ENCODE data around the gene ADAMTS16. TPM values are rescaled to one million over a fixed set of nuclear protein-coding genes. Genes with fewer than 3 reads are reported as not detected.

ADAMTS16 gene
- total RNA-seq, 1 experiment from 2014 or later, result 0.28 TPM

DNA sequence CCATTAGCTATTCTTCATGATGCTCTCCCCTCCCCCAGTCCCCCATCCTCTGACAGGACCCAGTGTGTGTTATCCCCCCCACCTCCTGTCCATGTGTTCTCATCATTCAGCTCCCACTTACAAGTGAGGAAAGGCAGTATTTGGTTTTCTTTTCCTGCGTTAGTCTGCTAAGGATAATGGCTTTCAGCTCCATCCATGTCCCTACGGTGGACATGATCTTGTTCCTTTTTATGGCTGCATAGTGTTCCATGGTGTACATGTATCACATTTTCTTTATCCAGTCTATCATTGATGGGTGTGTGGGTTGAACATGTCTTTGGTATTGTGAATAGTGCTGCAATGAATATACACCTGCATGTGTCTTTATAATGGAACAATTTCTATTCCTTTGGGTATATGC is 181.0 kb downstream of the ADAMTS16 start:
- intact Hi-C loops (cut with micrococcal nuclease; ENCODE audit: unreplicated experiment), result no loop called here
- no peaks in the 10 kb centered on the region for H3K36me3 ChIP-seq (ENCODE audit: insufficient read depth, low read length, poor library complexity, severe bottlenecking)
- no peaks in the 10 kb centered on the region for H3K27me3 ChIP-seq (replicated peaks; ENCODE audit: insufficient read depth, low read depth, low read length, poor library complexity)
- H3K27ac ChIP-seq (ENCODE audit: low read depth, low read length, poor library complexity, severe bottlenecking), result no peak overlapping the region
- DNase-seq (ENCODE audit: low spot score), result no peak
- ChIA-PET POLR2A (ENCODE audit: low non-redundant PET) (no interaction called here), CTCF (no interaction called here)
- no TSS peak for BruUV-seq (replicated peaks)
- TF ChIP-seq EZH2 (IDR thresholded peaks at IDR 0.05; ENCODE audit: borderline replicate concordance, low read depth, low read length, poor library complexity, severe bottlenecking) (no peak), CTCF (conservative IDR thresholded peaks at IDR 0.05; ENCODE audit: low read depth, low read length) (no peak)
- no peak overlapping the region for H3K4me3 ChIP-seq (ENCODE audit: low read depth, low read length, poor library complexity, severe bottlenecking)
- no peaks in the 10 kb centered on the region for H3K9me3 ChIP-seq (ENCODE audit: low read depth, low read length, poor library complexity, severe bottlenecking)
- H3K4me1 ChIP-seq (ENCODE audit: insufficient read depth, low read length, poor library complexity, severe bottlenecking), result no peaks in the 10 kb centered on the region

DNA sequence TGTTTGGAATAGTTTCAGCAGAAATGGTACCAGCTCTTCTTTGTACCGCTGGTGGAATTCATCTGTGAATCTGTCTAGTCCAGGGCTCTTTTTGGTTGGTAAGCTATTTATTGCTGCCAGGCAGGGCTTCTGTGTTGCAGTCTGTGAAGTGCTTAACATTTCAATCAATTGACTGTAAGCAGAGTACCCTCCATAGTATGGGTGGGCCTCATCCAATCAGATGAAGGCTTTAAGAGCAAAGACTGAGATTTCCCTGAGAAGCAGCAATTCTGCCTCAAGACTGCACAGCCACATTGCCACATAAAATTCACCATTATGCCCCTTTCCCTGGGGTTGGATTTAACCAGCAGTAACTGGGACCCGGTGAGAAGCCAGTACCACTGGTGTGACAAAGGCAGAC is 183.4 kb downstream of the ADAMTS16 start:
- TF ChIP-seq CTCF (conservative IDR thresholded peaks at IDR 0.05; ENCODE audit: low read depth, low read length), result no peak
- no peak for TF ChIP-seq EZH2 (IDR thresholded peaks at IDR 0.05; ENCODE audit: borderline replicate concordance, low read depth, low read length, poor library complexity, severe bottlenecking)
- Histone ChIP-seq H3K4me1 (ENCODE audit: insufficient read depth, low read length, poor library complexity, severe bottlenecking) (no peaks in the 10 kb centered on the region), H3K4me3 (ENCODE audit: low read depth, low read length, poor library complexity, severe bottlenecking) (no peak overlapping the region), H3K27me3 (replicated peaks; ENCODE audit: insufficient read depth, low read depth, low read length, poor library complexity) (no peaks in the 10 kb centered on the region), H3K27ac (ENCODE audit: low read depth, low read length, poor library complexity, severe bottlenecking) (no peak overlapping the region), H3K9me3 (ENCODE audit: low read depth, low read length, poor library complexity, severe bottlenecking) (no peaks in the 10 kb centered on the region), H3K36me3 (ENCODE audit: insufficient read depth, low read length, poor library complexity, severe bottlenecking) (no peaks in the 10 kb centered on the region)
- no peak for DNase-seq (ENCODE audit: low spot score)
- CTCF ChIA-PET, result no interaction called here
- intact Hi-C loops (cut with micrococcal nuclease; ENCODE audit: unreplicated experiment), result no loop called here
- POLR2A ChIA-PET (ENCODE audit: low non-redundant PET), result no interaction called here
- no TSS peak for BruUV-seq (replicated peaks)

DNA sequence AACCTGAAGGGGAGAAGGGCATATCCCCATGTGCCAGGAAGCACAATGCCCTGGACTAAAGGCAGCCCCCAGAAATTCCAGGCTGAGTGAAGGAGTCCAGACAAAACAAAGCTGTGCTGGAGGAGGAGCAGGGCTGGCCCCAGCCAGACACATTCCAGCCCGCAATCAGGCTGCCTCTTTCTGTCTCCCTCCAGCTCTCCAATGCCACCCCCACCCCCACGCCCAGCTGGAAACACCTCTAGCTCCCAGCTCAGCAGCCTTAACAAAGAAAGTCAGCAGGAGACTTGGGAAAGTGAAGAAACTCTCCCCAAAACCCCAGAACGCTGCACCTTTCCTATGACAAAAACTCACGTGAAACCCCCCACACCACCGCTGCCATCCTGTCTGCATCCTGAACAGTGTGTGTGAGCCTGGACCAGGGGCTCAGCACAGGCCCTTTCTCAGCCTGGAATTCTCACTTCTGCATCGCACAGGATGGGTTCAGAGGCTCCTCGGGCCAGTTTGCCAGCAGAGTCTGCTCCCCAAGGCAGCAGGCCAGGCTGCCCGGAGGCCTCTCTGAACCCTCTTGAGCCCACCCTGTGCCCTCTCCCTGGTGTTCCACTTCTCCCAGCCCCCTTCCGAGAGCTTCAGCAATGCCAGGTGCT is 186.1 kb downstream of the ADAMTS16 start:
- peaks cover 13% of the 10 kb centered on the region for H3K4me1 ChIP-seq (ENCODE audit: insufficient read depth, low read length, poor library complexity, severe bottlenecking)
- H3K9me3 ChIP-seq (ENCODE audit: low read depth, low read length, poor library complexity, severe bottlenecking), result no peaks in the 10 kb centered on the region
- no peak overlapping the region for H3K27ac ChIP-seq (ENCODE audit: low read depth, low read length, poor library complexity, severe bottlenecking)
- no peak overlapping the region for H3K4me3 ChIP-seq (ENCODE audit: low read depth, low read length, poor library complexity, severe bottlenecking)
- ChIA-PET CTCF (no interaction called here), POLR2A (ENCODE audit: low non-redundant PET) (no interaction called here)
- no peaks in the 10 kb centered on the region for H3K36me3 ChIP-seq (ENCODE audit: insufficient read depth, low read length, poor library complexity, severe bottlenecking)
- no peak for TF ChIP-seq CTCF (conservative IDR thresholded peaks at IDR 0.05; ENCODE audit: low read depth, low read length)
- TF ChIP-seq EZH2 (IDR thresholded peaks at IDR 0.05; ENCODE audit: borderline replicate concordance, low read depth, low read length, poor library complexity, severe bottlenecking), result no peak
- no TSS peak for BruUV-seq (replicated peaks)
- intact Hi-C loops (cut with micrococcal nuclease; ENCODE audit: unreplicated experiment), result no loop called here
- no peaks in the 10 kb centered on the region for H3K27me3 ChIP-seq (replicated peaks; ENCODE audit: insufficient read depth, low read depth, low read length, poor library complexity)
- DNase-seq (ENCODE audit: low spot score), result no peak
